HG03558 (cell line): ENCODE results near the gene RASAL1.
"Not testable (repeated sequence)": the region's sequence is repeated elsewhere in the genome, so short reads cannot be mapped to it uniquely, and the experiment has no call there.

ENCODE experiments used
- ATAC-seq: cut with Tn5 transposase; IDR thresholded peaks from one replicate; pipeline ENCODE4 v1.9.1; 2021; ENCODE audit warnings: moderate number of reproducible peaks; ENCODE audit not compliant: unreplicated experiment; ENCODE audit errors: extremely low read depth

The RASAL1 gene

DNA sequence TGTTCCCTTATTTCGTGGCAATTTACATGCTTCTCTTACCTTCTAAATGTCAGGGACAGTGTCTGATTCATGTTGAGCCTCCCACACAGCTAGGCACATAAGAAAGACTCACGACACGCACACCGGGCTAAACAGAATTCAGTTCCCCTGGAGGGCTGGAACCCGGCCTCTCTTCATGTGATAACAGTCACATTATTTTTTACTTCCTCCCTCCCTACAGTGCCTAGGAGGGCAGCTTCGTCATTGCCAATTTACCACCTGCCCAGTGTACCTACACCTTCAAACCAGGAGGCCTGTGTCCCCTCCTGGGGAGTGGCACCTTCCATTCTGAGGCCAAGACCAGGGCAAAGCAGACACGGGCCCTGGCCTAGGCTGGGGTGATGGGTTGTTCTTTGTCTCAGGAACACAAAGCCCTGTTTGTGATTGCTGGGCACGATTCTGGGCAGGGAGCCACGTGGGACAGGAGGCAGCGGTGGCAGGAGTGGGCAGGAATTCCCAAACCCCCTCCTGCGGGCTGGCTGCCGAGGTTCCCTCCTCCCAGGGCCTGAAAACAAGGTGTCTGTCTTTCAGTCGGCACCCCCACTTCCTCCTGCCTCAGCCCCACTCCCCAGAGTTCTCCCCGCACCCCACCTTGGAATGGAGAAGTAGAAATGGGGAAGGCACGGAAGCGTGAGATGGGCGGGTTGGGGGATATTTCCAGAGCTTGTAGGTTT lies 6.8 kb upstream of the RASAL1 start:
- ATAC-seq, result no peak

- ATAC-seq, result not testable (repeated sequence)
These were observed 6.2 kb upstream of the RASAL1 start for GRCh38 chr12:113141716-113142115.

DNA sequence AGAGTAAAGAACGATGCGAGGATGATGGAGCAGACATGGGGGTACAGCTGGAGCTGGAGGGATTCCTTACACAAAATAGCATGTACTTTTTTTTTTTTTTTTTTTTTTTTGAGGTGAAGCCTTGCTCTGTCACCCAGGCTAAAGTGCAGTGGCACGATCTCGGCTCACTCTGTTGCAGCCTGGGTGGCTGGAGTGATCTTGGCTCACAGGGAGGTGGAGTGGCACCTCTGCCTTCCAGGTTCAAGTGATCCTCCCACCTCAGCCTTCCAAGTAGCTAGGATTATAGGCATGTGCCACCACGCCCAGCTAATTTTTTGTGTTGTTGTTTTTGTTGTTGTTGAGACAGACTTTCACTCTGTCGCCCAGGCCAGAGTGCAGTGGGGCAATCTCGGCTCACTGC lies 5.1 kb upstream of the RASAL1 start:
- no peak for ATAC-seq

GRCh38 chr12:113138826-113139225 lies 3.3 kb upstream of the RASAL1 start:
- no peak for ATAC-seq

- no peak for ATAC-seq
These were observed 2.6 kb upstream of the RASAL1 start for GRCh38 chr12:113137861-113138783.

- no peak for ATAC-seq
These were observed 1.5 kb upstream of the RASAL1 start for GRCh38 chr12:113136990-113137511.

DNA sequence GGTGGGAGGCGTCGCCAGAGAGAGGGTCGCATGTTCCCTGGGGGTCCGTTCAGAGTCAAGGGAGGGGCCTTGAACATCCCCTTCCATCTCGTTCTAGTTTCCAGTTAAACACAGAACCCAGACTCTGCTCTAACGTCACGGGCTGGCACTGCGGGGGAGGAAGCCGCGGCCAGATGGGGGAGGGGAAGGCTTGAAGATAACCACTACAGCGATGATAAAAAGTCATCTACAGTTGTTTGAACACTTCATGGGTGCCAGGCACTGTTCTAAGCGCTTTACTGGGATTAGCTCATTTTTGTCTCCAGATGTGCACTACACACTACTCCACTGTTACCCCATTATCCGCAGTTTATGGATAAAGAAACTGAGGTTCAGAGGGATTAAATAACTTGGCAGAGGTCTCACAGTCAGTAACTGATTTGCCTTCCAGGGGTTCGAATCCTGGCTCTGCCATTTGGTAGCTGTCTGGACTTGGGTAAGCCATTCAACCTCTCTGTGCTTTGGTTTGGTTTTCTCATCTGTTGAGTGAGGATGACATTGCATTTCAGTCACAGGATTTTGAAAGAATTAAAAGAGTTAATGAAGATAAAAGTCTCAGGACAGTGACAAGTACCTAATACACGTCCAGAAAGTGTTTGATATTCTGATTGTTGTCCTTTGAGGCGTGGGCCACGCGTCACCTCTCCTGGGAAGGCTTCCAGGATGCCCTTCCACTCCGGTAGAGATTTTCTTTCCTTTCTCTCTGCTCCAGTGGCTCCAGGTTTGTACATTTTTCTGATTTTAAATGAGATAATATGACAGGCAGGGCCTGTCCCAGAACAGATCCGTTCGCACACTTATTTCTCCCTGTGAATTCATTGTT lies 798 bp upstream of the RASAL1 start:
- no peak for ATAC-seq

DNA sequence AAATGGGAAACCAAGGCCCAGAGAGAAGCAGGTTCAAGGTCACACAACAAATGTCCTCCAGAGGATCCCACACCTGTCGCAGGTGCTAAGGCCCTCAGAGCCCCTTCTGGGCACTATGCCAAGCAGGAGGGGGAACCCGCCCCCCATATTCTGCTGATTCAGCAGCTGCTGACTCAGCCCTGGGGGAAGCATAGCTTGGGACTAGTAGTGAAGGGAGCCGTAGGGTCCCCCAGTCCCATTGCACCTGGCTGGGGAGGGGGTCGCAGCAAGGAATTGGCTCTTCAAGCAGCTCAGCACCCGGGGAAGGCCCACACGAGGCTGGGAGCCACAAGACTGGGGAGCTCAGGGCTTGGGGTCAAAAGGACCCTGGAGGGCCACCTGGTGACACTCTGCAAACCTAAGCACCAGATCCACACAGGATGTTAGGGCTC lies 1.0 kb downstream of the RASAL1 start:
- no peak for ATAC-seq

DNA sequence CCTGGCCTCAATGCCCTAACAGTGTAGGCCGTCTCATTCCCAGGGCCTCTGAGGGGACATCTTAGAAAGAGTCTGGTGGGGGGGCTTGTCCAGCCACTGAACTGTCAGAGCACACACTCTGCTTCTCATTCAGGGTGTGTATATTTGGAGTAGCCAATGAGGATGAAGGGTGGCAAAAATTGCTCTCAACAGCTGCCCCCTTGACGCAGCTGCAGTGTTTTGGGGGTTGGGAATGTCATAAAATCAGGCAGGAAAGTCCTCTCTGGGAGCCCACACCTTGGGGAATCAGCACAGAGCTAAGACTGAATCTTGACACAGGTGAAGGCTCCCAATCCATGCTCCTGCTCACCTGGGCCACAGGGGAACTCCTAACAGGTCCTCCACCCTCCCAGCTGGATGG lies 1.5 kb downstream of the RASAL1 start:
- no peak for ATAC-seq

DNA sequence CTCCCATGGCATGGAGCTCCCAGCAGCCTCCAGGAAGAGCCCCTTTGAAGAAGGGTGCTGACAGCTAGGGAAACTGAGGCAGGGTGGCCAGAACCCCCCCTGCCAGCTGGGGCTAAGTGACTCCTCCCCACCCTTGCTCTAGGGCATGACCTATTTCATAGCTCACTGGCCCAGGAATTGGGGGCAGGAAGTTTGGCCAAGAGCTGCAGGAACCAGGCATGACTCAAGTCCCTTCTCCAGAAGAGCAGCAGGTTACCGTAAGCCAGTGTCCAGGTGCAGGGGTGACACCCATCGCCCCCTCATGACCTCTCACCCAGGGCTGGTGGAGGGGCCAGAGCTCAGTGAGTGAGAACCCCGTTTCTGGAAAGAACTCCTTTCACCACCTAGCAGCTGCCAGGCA lies 1.9 kb downstream of the RASAL1 start:
- no peak for ATAC-seq

GRCh38 chr12:113133036-113133435 lies 2.5 kb downstream of the RASAL1 start:
- ATAC-seq, result no peak

GRCh38 chr12:113131556-113131955 lies 4.0 kb downstream of the RASAL1 start:
- ATAC-seq, result no peak

DNA sequence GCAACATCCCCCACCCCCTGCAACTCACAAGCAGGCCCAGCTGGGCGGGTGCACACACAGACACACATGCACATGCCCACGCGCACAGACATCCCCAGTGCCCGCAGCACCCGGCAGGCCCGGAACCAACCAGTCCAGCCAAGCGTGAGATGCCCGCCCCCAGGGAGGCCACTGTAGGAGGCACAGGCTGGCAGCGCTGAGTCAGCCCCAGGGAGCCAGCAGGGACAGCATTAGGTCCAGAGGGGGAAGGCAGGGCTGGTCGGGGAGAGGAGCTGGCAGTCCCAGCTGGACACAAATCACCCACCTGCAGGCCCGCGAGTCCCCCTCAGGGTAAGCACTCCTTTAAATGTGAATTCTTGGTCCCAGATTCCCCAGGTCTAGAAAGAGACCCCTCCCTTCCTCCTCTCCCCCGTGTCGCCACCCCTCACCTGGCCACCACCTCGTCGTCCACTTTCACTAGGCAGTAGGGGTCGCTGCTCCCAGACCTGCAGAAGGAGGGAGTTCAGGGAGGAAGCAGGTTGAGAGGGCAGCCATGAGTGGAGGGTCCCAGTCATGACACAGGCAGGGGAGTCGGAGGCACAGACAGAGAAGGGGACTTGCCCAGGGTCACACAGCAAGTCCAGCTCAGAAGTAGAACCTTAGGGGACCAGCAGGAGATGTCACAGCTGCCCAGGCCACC lies 5.0 kb downstream of the RASAL1 start:
- no peak for ATAC-seq

GRCh38 chr12:113129664-113130456 lies 5.7 kb downstream of the RASAL1 start:
- ATAC-seq, result no peak

GRCh38 chr12:113128802-113129663 lies 6.5 kb downstream of the RASAL1 start:
- ATAC-seq, result no peak

DNA sequence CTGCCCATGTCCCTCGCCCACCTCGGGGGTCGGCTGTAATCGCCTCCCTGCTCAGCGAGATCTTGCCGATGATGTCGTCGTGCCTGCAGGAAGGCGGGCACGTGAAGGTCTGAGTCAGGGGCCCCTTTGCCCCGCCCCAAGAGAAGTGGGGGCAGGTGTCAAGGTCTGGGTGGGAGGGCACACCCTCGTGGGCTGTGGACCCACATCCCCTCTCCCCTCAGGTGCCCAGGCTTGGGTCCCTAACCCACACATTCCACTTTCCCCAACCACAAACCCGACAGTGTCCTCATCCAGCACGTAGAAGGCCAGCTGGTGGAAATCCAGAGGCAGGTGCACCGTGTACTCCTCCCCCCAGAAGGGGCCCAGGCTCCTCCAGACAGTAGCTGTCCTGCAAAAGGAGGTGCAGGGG lies 7.8 kb downstream of the RASAL1 start:
- no peak for ATAC-seq

DNA sequence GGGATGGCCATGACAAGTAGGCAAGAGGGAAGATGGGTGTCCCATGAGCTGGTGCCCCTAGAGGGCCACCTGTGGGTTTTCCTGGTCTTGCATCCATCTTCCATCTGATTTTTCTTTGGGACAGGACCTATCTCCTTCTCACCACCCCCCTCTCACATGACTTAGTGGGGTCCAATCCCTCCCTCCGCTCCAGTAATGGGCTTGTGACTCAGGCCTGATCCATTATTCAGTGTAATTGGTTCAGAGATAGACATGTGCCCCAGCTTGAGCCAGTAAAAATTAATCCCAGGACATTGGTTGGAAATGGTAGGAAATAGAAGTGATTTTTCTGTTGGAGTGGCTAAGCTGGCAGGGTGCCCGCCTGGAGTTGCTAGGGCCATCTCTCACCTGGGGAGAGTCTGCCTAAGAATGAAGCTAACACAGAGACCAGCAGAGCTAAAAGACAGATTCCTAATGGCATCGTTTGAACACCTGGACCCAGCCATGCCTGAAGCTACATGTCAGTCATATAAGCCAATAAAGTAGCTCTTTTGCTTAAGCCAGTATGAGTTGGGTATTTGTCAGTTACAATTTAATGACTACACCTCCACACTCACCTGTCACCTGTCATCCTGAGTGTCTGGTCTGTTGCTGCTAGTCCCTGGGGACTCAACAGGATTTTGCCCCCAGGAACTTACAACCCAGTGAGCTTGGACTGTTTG lies 14.7 kb downstream of the RASAL1 start:
- ATAC-seq, result no peak
